ENCODE results near the gene MCAM.

MCAM gene

GRCh38 chr11:119295178-119295577 lies 21.8 kb downstream of the MCAM start:
- TF ChIP-seq, protein P1, sequence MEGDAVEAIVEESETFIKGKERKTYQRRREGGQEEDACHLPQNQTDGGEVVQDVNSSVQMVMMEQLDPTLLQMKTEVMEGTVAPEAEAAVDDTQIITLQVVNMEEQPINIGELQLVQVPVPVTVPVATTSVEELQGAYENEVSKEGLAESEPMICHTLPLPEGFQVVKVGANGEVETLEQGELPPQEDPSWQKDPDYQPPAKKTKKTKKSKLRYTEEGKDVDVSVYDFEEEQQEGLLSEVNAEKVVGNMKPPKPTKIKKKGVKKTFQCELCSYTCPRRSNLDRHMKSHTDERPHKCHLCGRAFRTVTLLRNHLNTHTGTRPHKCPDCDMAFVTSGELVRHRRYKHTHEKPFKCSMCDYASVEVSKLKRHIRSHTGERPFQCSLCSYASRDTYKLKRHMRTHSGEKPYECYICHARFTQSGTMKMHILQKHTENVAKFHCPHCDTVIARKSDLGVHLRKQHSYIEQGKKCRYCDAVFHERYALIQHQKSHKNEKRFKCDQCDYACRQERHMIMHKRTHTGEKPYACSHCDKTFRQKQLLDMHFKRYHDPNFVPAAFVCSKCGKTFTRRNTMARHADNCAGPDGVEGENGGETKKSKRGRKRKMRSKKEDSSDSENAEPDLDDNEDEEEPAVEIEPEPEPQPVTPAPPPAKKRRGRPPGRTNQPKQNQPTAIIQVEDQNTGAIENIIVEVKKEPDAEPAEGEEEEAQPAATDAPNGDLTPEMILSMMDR (conservative IDR thresholded peaks at IDR 0.05; ENCODE audit: low read length): peak; percentile 21; the same call in 1 of the 2 replicates
- H3K4me3 ChIP-seq (ENCODE audit: low read length): no peak overlapping the region
- DNase-seq (ENCODE audit: low read depth): peak; percentile 64

GRCh38 chr11:119293461-119293860 lies 23.5 kb downstream of the MCAM start:
- TF ChIP-seq, protein P1 (conservative IDR thresholded peaks at IDR 0.05; ENCODE audit: low read length): no peak
- H3K4me3 ChIP-seq (ENCODE audit: low read length): no peak overlapping the region
- DNase-seq (ENCODE audit: low read depth): no peak

DNA sequence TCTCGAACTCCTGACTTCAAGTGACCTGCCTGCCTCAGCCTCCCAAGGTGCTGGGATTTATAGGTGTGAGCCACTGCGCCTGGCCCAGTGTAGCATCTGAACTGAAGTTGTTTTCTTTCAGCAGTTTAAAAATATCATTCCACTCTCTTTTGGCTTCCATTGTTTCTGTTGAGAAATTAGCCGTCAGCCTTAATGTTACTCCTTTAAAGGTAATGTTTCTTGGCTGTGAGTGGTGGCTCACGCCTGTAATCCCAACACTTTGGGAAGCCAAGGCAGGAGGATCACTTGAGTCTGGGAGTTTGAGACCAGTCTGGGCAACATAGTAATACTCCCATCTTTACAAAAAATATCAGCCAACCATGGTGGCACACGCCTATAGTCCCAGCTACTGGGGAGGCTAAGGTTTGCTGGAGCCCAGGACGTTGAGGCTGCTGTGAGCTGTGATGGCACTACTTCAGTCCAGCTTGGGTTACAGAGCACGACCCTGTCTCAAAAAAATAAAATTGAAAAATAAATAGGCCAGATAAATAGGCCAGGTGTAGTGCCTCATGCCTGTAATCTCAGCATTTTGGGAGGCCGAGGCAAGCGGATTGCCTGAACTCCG lies 25.9 kb downstream of the MCAM start:
- TF ChIP-seq, protein P1 (conservative IDR thresholded peaks at IDR 0.05; ENCODE audit: low read length): no peak
- H3K4me3 ChIP-seq (ENCODE audit: low read length): no peak overlapping the region
- no peak for DNase-seq (ENCODE audit: low read depth)

DNA sequence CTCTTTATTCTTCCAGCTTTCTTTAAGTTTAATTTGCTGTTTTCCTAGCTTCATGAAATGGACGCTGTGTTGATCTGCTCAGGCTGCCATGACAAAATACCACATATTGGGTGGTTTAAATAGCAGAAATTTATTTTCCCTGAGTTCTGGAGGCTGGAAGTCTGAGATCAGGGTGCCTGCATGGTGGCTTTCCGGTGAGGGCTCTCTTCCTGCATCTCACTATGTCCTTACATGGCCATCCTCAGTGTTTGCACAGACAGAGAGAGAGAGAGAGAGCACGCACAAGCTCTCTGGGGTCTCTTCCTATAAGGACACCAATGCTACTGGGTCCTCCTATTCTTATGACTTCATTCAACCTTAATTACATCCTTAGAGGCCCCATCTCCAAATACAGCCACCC lies 28.7 kb downstream of the MCAM start:
- TF ChIP-seq, protein P1 (conservative IDR thresholded peaks at IDR 0.05; ENCODE audit: low read length): no peak
- no peak for DNase-seq (ENCODE audit: low read depth)
- no peak overlapping the region for H3K4me3 ChIP-seq (ENCODE audit: low read length)

DNA sequence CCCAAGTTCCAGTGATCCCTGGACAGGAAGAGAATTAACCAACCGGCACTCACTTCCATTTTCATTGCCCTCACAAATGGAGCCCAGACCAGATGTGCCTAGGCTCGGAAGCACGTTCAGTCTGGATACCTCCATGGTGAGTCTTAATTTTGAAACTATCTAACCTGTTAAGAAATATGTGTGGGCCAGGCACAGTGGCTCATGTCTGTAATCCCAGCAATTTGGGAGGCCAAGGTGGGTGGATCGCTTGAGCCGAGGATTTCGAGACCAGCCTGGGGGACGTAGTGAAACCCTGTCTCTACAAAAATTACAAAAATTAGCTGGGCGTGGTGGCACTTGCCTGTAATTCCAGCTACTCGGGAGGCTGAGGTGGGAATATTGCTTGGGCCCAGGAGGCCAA lies 31.5 kb downstream of the MCAM start:
- DNase-seq (ENCODE audit: low read depth): no peak
- TF ChIP-seq, protein P1 (conservative IDR thresholded peaks at IDR 0.05; ENCODE audit: low read length): no peak
- H3K4me3 ChIP-seq (ENCODE audit: low read length): no peak overlapping the region

GRCh38 chr11:119284344-119285157 lies 32.4 kb downstream of the MCAM start:
- peak; percentile 45 for DNase-seq (ENCODE audit: low read depth)
- H3K4me3 ChIP-seq (ENCODE audit: low read length): no peak overlapping the region
- TF ChIP-seq, protein P1 (conservative IDR thresholded peaks at IDR 0.05; ENCODE audit: low read length): peak; percentile 50

- DNase-seq (ENCODE audit: low read depth): no peak
- H3K4me3 ChIP-seq (ENCODE audit: low read length): no peak overlapping the region
- TF ChIP-seq, protein P1 (conservative IDR thresholded peaks at IDR 0.05; ENCODE audit: low read length): no peak
Observed at GRCh38 chr11:119282495-119282894, 34.4 kb downstream of the MCAM start.
